ENCODE measurements around the gene KHNYN.
A peak's percentile ranks its signal among the peaks of the same experiment; 100 is the strongest.

KHNYN gene

GRCh38 chr14:24436355-24437019, 6.7 kb downstream of the KHNYN start:
- Histone ChIP-seq H3K18ac (ENCODE audit: low read length) (no peak overlapping the region), H3K27ac (replicated peaks; ENCODE audit: low read length) (no peak overlapping the region), H3K23ac (ENCODE audit: low read depth, low read length, poor library complexity) (no peak overlapping the region), H3K4me2 (ENCODE audit: insufficient read depth, low read length, poor library complexity, severe bottlenecking) (no peak overlapping the region), H3K9me3 (replicated peaks in 1 of 2; ENCODE audit: control insufficient read depth in 2 of 2, insufficient read depth in 1 of 2, low read depth in 1 of 2, low read length in 2 of 2) (no peaks in the 10 kb centered on the region), H2BK120ac (ENCODE audit: low read depth, low read length) (no peak overlapping the region), H4K8ac (ENCODE audit: low read depth, low read length) (no peak overlapping the region), H4K91ac (ENCODE audit: low read depth, low read length, poor library complexity) (no peak overlapping the region), H3K4me3 (ENCODE audit: low read length in 2 of 2) (no peak overlapping the region), H3K9ac (ENCODE audit: low read depth, low read length, poor library complexity) (no peak overlapping the region), H2BK5ac (ENCODE audit: low read length) (no peak overlapping the region), H3K36me3 (replicated peaks in 1 of 2; ENCODE audit: control insufficient read depth in 2 of 2, insufficient read depth in 2 of 2, low read length in 2 of 2) (peaks cover 39 to 81% of the 10 kb centered on the region in 2 donors), H3K79me1 (ENCODE audit: low read depth, low read length) (peaks cover 5% of the 10 kb centered on the region), H3K27me3 (ENCODE audit: control insufficient read depth in 3 of 3, insufficient read depth in 3 of 3, low read depth in 1 of 3, low read length in 3 of 3) (no peaks in the 10 kb centered on the region), H3K4ac (ENCODE audit: low read length) (no peak overlapping the region), H3K4me1 (ENCODE audit: control insufficient read depth in 2 of 2, insufficient read depth in 1 of 2, low read depth in 1 of 2, low read length in 2 of 2) (peaks cover 4 to 5% of the 10 kb centered on the region in 2 donors), H2BK15ac (ENCODE audit: low read length) (no peak overlapping the region), H3K14ac (ENCODE audit: low read length) (no peak overlapping the region), H2AFZ (ENCODE audit: low read length) (no peak overlapping the region), H2AK5ac (ENCODE audit: low read depth, low read length) (no peak overlapping the region), H2BK12ac (ENCODE audit: low read length) (no peak overlapping the region)
- peak; percentile 48 for DNase-seq (ENCODE audit: low spot score)
- WGBS, 2 donors (ENCODE audit: extremely low coverage in 2 of 2, insufficient read length in 2 of 2, insufficient replicate concordance in 1 of 2): no CpG with 5 or more reads among the region's 5 CpGs

DNA sequence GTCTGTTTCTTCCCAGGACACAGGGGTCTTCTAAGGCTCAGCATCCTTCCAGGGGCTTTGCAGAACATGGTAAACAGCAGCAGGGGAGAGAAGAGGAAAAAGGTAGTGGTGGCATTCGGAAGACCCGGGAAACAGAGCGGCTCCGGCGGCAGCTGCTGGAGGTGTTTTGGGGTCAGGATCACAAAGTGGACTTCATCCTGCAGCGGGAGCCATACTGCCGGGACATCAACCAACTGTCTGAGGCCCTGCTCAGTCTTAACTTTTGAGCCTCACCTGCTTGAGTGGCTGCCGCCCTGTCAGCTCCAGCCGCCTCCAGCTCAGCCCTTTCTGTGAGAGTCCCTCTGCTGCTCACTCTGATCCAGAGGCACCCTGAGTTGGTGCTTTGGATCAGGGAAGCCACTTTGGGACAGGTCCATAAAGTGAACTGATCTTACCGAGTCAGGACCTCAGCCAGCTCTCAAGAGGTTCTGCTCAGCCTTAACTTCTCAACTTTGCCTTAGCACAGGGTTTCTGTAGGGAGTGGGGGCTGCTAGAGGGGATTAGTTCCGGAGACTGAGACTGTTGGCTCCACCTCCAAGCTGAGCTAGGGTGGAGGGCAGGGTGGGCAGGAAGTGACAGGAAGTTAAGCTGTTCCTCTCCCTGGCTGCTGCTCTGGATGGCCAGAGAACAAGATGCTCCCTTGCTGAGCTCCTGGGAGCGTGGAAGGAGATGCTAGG, 7.4 kb downstream of the KHNYN start:
- no peak overlapping the region for H2BK120ac ChIP-seq (ENCODE audit: low read depth, low read length)
- no peaks in the 10 kb centered on the region for H3K27me3 ChIP-seq (ENCODE audit: control insufficient read depth in 3 of 3, insufficient read depth in 3 of 3, low read depth in 1 of 3, low read length in 3 of 3)
- peaks cover 37 to 77% of the 10 kb centered on the region in 2 donors for H3K36me3 ChIP-seq (replicated peaks in 1 of 2; ENCODE audit: control insufficient read depth in 2 of 2, insufficient read depth in 2 of 2, low read length in 2 of 2)
- no peak overlapping the region for H3K4me2 ChIP-seq (ENCODE audit: insufficient read depth, low read length, poor library complexity, severe bottlenecking)
- H3K18ac ChIP-seq (ENCODE audit: low read length): no peak overlapping the region
- H4K91ac ChIP-seq (ENCODE audit: low read depth, low read length, poor library complexity): no peak overlapping the region
- H3K27ac ChIP-seq (replicated peaks; ENCODE audit: low read length): no peak overlapping the region
- peaks cover 3 to 8% of the 10 kb centered on the region in 2 donors for H3K4me1 ChIP-seq (ENCODE audit: control insufficient read depth in 2 of 2, insufficient read depth in 1 of 2, low read depth in 1 of 2, low read length in 2 of 2)
- no peak overlapping the region for H2BK5ac ChIP-seq (ENCODE audit: low read length)
- no peak overlapping the region for H3K4me3 ChIP-seq (ENCODE audit: low read length in 2 of 2)
- no peak overlapping the region for H2BK12ac ChIP-seq (ENCODE audit: low read length)
- no peaks in the 10 kb centered on the region for H3K9me3 ChIP-seq (replicated peaks in 1 of 2; ENCODE audit: control insufficient read depth in 2 of 2, insufficient read depth in 1 of 2, low read depth in 1 of 2, low read length in 2 of 2)
- H2AFZ ChIP-seq (ENCODE audit: low read length): no peak overlapping the region
- peaks cover 5% of the 10 kb centered on the region for H3K79me1 ChIP-seq (ENCODE audit: low read depth, low read length)
- no peak for DNase-seq (ENCODE audit: low spot score)
- WGBS, 2 donors (ENCODE audit: extremely low coverage in 2 of 2, insufficient read length in 2 of 2, insufficient replicate concordance in 1 of 2): no CpG with 5 or more reads among the region's 12 CpGs
- no peak overlapping the region for H3K14ac ChIP-seq (ENCODE audit: low read length)
- H3K23ac ChIP-seq (ENCODE audit: low read depth, low read length, poor library complexity): no peak overlapping the region
- no peak overlapping the region for H3K4ac ChIP-seq (ENCODE audit: low read length)
- no peak overlapping the region for H2BK15ac ChIP-seq (ENCODE audit: low read length)
- H4K8ac ChIP-seq (ENCODE audit: low read depth, low read length): no peak overlapping the region
- H3K9ac ChIP-seq (ENCODE audit: low read depth, low read length, poor library complexity): no peak overlapping the region
- no peak overlapping the region for H2AK5ac ChIP-seq (ENCODE audit: low read depth, low read length)

GRCh38 chr14:24437736-24438067, 7.9 kb downstream of the KHNYN start:
- Histone ChIP-seq H2AFZ (ENCODE audit: low read length) (no peak overlapping the region), H3K36me3 (replicated peaks in 1 of 2; ENCODE audit: control insufficient read depth in 2 of 2, insufficient read depth in 2 of 2, low read length in 2 of 2) (peaks cover 33 to 72% of the 10 kb centered on the region in 2 donors)

GRCh38 chr14:24438223-24439097, 8.7 kb downstream of the KHNYN start:
- DNase-seq (ENCODE audit: low spot score): no peak
- Histone ChIP-seq H3K4me1 (ENCODE audit: control insufficient read depth in 2 of 2, insufficient read depth in 1 of 2, low read depth in 1 of 2, low read length in 2 of 2) (peaks cover 3 to 9% of the 10 kb centered on the region in 2 donors), H4K8ac (ENCODE audit: low read depth, low read length) (no peak overlapping the region), H3K9ac (ENCODE audit: low read depth, low read length, poor library complexity) (peak overlapping the region; percentile 26), H4K91ac (ENCODE audit: low read depth, low read length, poor library complexity) (no peak overlapping the region), H2BK5ac (ENCODE audit: low read length) (no peak overlapping the region), H2AK5ac (ENCODE audit: low read depth, low read length) (no peak overlapping the region), H3K79me1 (ENCODE audit: low read depth, low read length) (no peaks in the 10 kb centered on the region), H3K23ac (ENCODE audit: low read depth, low read length, poor library complexity) (no peak overlapping the region), H3K9me3 (replicated peaks in 1 of 2; ENCODE audit: control insufficient read depth in 2 of 2, insufficient read depth in 1 of 2, low read depth in 1 of 2, low read length in 2 of 2) (no peaks in the 10 kb centered on the region), H3K36me3 (replicated peaks in 1 of 2; ENCODE audit: control insufficient read depth in 2 of 2, insufficient read depth in 2 of 2, low read length in 2 of 2) (peaks cover 30 to 64% of the 10 kb centered on the region in 2 donors), H3K18ac (ENCODE audit: low read length) (no peak overlapping the region), H3K14ac (ENCODE audit: low read length) (no peak overlapping the region), H3K27ac (replicated peaks; ENCODE audit: low read length) (no peak overlapping the region), H3K27me3 (ENCODE audit: control insufficient read depth in 3 of 3, insufficient read depth in 3 of 3, low read depth in 1 of 3, low read length in 3 of 3) (no peaks in the 10 kb centered on the region), H3K4me3 (ENCODE audit: low read length in 2 of 2) (no peak overlapping the region), H2BK12ac (ENCODE audit: low read length) (no peak overlapping the region), H2BK120ac (ENCODE audit: low read depth, low read length) (no peak overlapping the region), H3K4ac (ENCODE audit: low read length) (no peak overlapping the region), H2AFZ (ENCODE audit: low read length) (no peak overlapping the region), H2BK15ac (ENCODE audit: low read length) (no peak overlapping the region), H3K4me2 (ENCODE audit: insufficient read depth, low read length, poor library complexity, severe bottlenecking) (no peak overlapping the region)
- no CpG with 5 or more reads among the region's 9 CpGs for WGBS, 2 donors (ENCODE audit: extremely low coverage in 2 of 2, insufficient read length in 2 of 2, insufficient replicate concordance in 1 of 2)

More at GRCh38 chr14:24437736-24438067, 7.9 kb downstream of the KHNYN start:
- Histone ChIP-seq H4K91ac (ENCODE audit: low read depth, low read length, poor library complexity) (no peak overlapping the region), H2BK15ac (ENCODE audit: low read length) (no peak overlapping the region), H3K9ac (ENCODE audit: low read depth, low read length, poor library complexity) (no peak overlapping the region), H3K4me3 (ENCODE audit: low read length in 2 of 2) (no peak overlapping the region), H3K4me2 (ENCODE audit: insufficient read depth, low read length, poor library complexity, severe bottlenecking) (no peak overlapping the region), H3K14ac (ENCODE audit: low read length) (no peak overlapping the region), H2AK5ac (ENCODE audit: low read depth, low read length) (no peak overlapping the region), H2BK120ac (ENCODE audit: low read depth, low read length) (no peak overlapping the region), H3K27ac (replicated peaks; ENCODE audit: low read length) (no peak overlapping the region), H3K4me1 (ENCODE audit: control insufficient read depth in 2 of 2, insufficient read depth in 1 of 2, low read depth in 1 of 2, low read length in 2 of 2) (peaks cover 3 to 8% of the 10 kb centered on the region in 2 donors), H2BK5ac (ENCODE audit: low read length) (no peak overlapping the region), H2BK12ac (ENCODE audit: low read length) (no peak overlapping the region), H3K79me1 (ENCODE audit: low read depth, low read length) (peaks cover under 1% of the 10 kb centered on the region), H4K8ac (ENCODE audit: low read depth, low read length) (no peak overlapping the region), H3K4ac (ENCODE audit: low read length) (no peak overlapping the region), H3K18ac (ENCODE audit: low read length) (no peak overlapping the region), H3K27me3 (ENCODE audit: control insufficient read depth in 3 of 3, insufficient read depth in 3 of 3, low read depth in 1 of 3, low read length in 3 of 3) (no peaks in the 10 kb centered on the region), H3K9me3 (replicated peaks in 1 of 2; ENCODE audit: control insufficient read depth in 2 of 2, insufficient read depth in 1 of 2, low read depth in 1 of 2, low read length in 2 of 2) (no peaks in the 10 kb centered on the region), H3K23ac (ENCODE audit: low read depth, low read length, poor library complexity) (no peak overlapping the region)
- DNase-seq (ENCODE audit: low spot score): no peak
- no CpG with 5 or more reads among the region's 2 CpGs for WGBS, 2 donors (ENCODE audit: extremely low coverage in 2 of 2, insufficient read length in 2 of 2, insufficient replicate concordance in 1 of 2)
